AG04450 (cell line): ENCODE data around the gene LDLRAD2. TPM values are rescaled to one million over a fixed set of nuclear protein-coding genes. Genes with fewer than 3 reads are reported as not detected.

ENCODE experiments used
- CTCF ChIA-PET: fragments of 300-600, 350-600 bp; formaldehyde crosslinking; extraction: SDS; loops from one replicate; lab custom pipeline; 2022; ENCODE audit warnings: antibody characterized with exemption, inconsistent platforms; lab: Charles Lee
- POLR2A ChIA-PET: fragments of 350-600 bp; formaldehyde crosslinking; extraction: SDS; loops from one replicate; lab custom pipeline; 2021; ENCODE audit warnings: antibody characterized with exemption, inconsistent platforms; lab: Yijun Ruan, JAX
- DNase-seq: peaks from one replicate; pipeline ENCODE4 v3.0.0-alpha.2; 2011; ENCODE audit warnings: low read depth, low spot score
- H3K27ac ChIP-seq: one replicate; pipeline ENCODE4 v1.5.1; 2012; ENCODE audit warnings: low read depth, low read length, control low read depth
- H3K27me3 ChIP-seq: one replicate; pipeline ENCODE4 v1.6.0; 2012; ENCODE audit warnings: low read length; ENCODE audit not compliant: control insufficient read depth, insufficient read depth
- H3K4me3 ChIP-seq: 2 replicates; pipeline ENCODE4 v1.5.1; 2011; ENCODE audit warnings: mild to moderate bottlenecking, low read depth, low read length, control low read depth
- H3K9me3 ChIP-seq: 2 replicates; pipeline ENCODE4 v1.5.1; 2012; ENCODE audit warnings: low read length; ENCODE audit not compliant: control insufficient read depth, insufficient read depth
- CTCF ChIP-seq: IDR thresholded peaks from 2 replicates; pipeline ENCODE4 v1.5.1; 2011; ENCODE audit warnings: low read depth, low read length, control low read depth, inconsistent platforms
- polyA plus RNA-seq: library from polyadenylated mRNA; depleted of rRNA; stranded (reverse); fragments of >200 nt; gene quantifications from 2 replicates; pipeline ENCODE4 v1.2.3, GENCODE V29; 2011

The LDLRAD2 gene
- polyA plus RNA-seq, 1 experiment, result 0.05 TPM

GRCh38 chr1:21868941-21869454 is 56.9 kb downstream of the LDLRAD2 start:
- ChIA-PET CTCF (no interaction called here), POLR2A (no interaction called here)
- no peak for TF ChIP-seq CTCF
- no peaks in the 10 kb centered on the region for H3K27me3 ChIP-seq
- no peak for DNase-seq
- H3K9me3 ChIP-seq, result no peaks in the 10 kb centered on the region
- H3K27ac ChIP-seq, result no peak overlapping the region
- H3K4me3 ChIP-seq, result no peak overlapping the region

DNA sequence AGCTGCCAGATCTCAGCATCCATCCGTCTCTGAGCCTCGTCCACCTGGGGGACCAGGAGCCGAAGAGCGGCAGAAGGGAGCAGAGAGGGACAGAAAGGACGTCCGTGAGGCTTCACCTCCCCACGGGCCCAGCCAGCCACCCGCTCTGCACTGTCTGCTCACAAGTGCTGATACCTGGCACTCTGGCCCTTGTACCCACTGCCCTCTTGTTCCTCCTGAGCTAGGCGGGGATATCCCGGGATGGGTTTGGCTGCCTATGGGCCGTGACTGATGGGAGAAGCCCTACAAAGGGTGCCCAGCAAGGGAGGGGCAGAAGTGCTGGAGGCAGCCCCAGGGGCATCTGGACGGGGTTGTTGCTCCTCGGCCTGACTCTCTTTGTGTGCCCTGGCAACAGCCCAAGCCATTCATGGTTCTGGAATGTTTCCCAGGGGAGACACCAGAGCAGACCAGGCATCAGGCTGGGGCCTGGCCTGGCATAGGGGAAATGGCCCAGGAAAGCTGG is 57.6 kb downstream of the LDLRAD2 start:
- ChIA-PET CTCF (no interaction called here), POLR2A (no interaction called here)
- Histone ChIP-seq H3K27ac (no peak overlapping the region), H3K9me3 (no peaks in the 10 kb centered on the region), H3K4me3 (no peak overlapping the region), H3K27me3 (no peaks in the 10 kb centered on the region)
- peak; percentile 50 for DNase-seq
- no peak for TF ChIP-seq CTCF

- Histone ChIP-seq H3K27me3 (no peaks in the 10 kb centered on the region), H3K27ac (no peak overlapping the region), H3K4me3 (no peak overlapping the region), H3K9me3 (no peaks in the 10 kb centered on the region)
- no peak for TF ChIP-seq CTCF
- CTCF ChIA-PET, result no interaction called here
- POLR2A ChIA-PET, result no interaction called here
- no peak for DNase-seq
These were observed 58.5 kb downstream of the LDLRAD2 start for GRCh38 chr1:21870611-21871010.

- Histone ChIP-seq H3K9me3 (no peaks in the 10 kb centered on the region), H3K27me3 (no peaks in the 10 kb centered on the region), H3K27ac (no peak overlapping the region), H3K4me3 (no peak overlapping the region)
- ChIA-PET POLR2A (no interaction called here), CTCF (no interaction called here)
- DNase-seq, result no peak
- no peak for TF ChIP-seq CTCF
These were observed 59.9 kb downstream of the LDLRAD2 start for GRCh38 chr1:21871943-21872342.

GRCh38 chr1:21872445-21873079 is 60.5 kb downstream of the LDLRAD2 start:
- POLR2A ChIA-PET, result no interaction called here
- Histone ChIP-seq H3K4me3 (no peak overlapping the region), H3K27ac (no peak overlapping the region), H3K27me3 (no peaks in the 10 kb centered on the region), H3K9me3 (no peaks in the 10 kb centered on the region)
- DNase-seq, result no peak
- CTCF ChIA-PET, result no interaction called here
- TF ChIP-seq CTCF, result no peak
